Myocyte (in vitro differentiated cells): ENCODE data around the gene LSM7. TPM values are rescaled to one million over a fixed set of nuclear protein-coding genes. Genes with fewer than 3 reads are reported as not detected.
A peak's percentile ranks its signal among the peaks of the same experiment; 100 is the strongest.

ENCODE experiments used
- DNase-seq: peaks from one replicate; pipeline ENCODE4 v3.0.0-alpha.2; 2012; ENCODE audit warnings: low read depth
- total RNA-seq: library from RNA; depleted of rRNA; stranded (reverse); fragments of >200 nt; gene quantifications from 2 replicates; pipeline ENCODE4 v1.2.3, GENCODE V29; 2014

LSM7 gene
- total RNA-seq, 1 donor from 2014 or later: 226 TPM

GRCh38 chr19:2325281-2326046, 2.9 kb downstream of the LSM7 start:
- no peak for DNase-seq

GRCh38 chr19:2324220-2324948, 4.0 kb downstream of the LSM7 start:
- DNase-seq: no peak

GRCh38 chr19:2323707-2324106, 4.7 kb downstream of the LSM7 start:
- no peak for DNase-seq

GRCh38 chr19:2321565-2322283, 6.7 kb downstream of the LSM7 start:
- no peak for DNase-seq

GRCh38 chr19:2320939-2321338, 7.4 kb downstream of the LSM7 start:
- DNase-seq: no peak

GRCh38 chr19:2320049-2320448, 8.3 kb downstream of the LSM7 start:
- no peak for DNase-seq

- DNase-seq: no peak
These were observed 8.8 kb downstream of the LSM7 start for GRCh38 chr19:2319551-2319950.

GRCh38 chr19:2318923-2319322, 9.5 kb downstream of the LSM7 start:
- no peak for DNase-seq

GRCh38 chr19:2317756-2318155, 10.6 kb downstream of the LSM7 start:
- DNase-seq: no peak

- no peak for DNase-seq
These were observed 11.1 kb downstream of the LSM7 start for GRCh38 chr19:2317300-2317699.

GRCh38 chr19:2315818-2316353, 12.5 kb downstream of the LSM7 start:
- DNase-seq: peak; percentile 71

- no peak for DNase-seq
These were observed 13.1 kb downstream of the LSM7 start for GRCh38 chr19:2315121-2315817.

GRCh38 chr19:2312820-2313501, 15.4 kb downstream of the LSM7 start:
- no peak for DNase-seq

GRCh38 chr19:2311093-2311492, 17.3 kb downstream of the LSM7 start:
- no peak for DNase-seq

GRCh38 chr19:2309734-2310362, 18.5 kb downstream of the LSM7 start:
- DNase-seq: peak; percentile 92

GRCh38 chr19:2308114-2308556, 20.3 kb downstream of the LSM7 start, which contains the start of gene LINGO3:
Gene LINGO3, minus strand, starts transcription at chr19:2308154. Its CDS starts 16,378 bp downstream, at chr19:2291776.
- DNase-seq: no peak

- DNase-seq: no peak
These were observed 20.8 kb downstream of the LSM7 start for GRCh38 chr19:2307518-2308012.

- DNase-seq: no peak
These were observed 21.4 kb downstream of the LSM7 start for GRCh38 chr19:2306971-2307370.

- DNase-seq: no peak
These were observed 22.0 kb downstream of the LSM7 start for GRCh38 chr19:2306281-2306806.
